Activated CD8-positive, alpha-beta memory T cell treated with anti-CD3 and anti-CD28 coated beads, Interleukin-2, amount 10 ng/mL, durations not matched to agents 7 days and 5 days (primary cell): ENCODE data around the gene ST3GAL4. TPM values are rescaled to one million over a fixed set of nuclear protein-coding genes. Genes with fewer than 3 reads are reported as not detected.
"Not testable (repeated sequence)": the region's sequence is repeated elsewhere in the genome, so short reads cannot be mapped to it uniquely, and the experiment has no call there.

Experiments used
- ATAC-seq: fragments of 150-1000 bp; cut with Tn5 transposase; one replicate; pipeline ENCODE4 v1.10.0; 2021; ENCODE audit warnings: moderate library complexity
- CTCF ChIA-PET: fragments of 350-600 bp; sonication (Branson Sonifier 250); formaldehyde crosslinking; loops from one replicate; lab custom pipeline; 2021; ENCODE audit warnings: antibody characterized with exemption; lab: Charles Lee
- DNase-seq: peaks from one replicate; pipeline ENCODE4 v3.0.0-alpha.2; 2020
- H3K27ac Mint-ChIP-seq: one replicate; pipeline ENCODE4 v1.8.0; 2021; ENCODE audit warnings: mild to moderate bottlenecking, mixed read lengths
- H3K27me3 Mint-ChIP-seq: one replicate; pipeline ENCODE4 v1.8.0; 2021; ENCODE audit warnings: mixed read lengths
- H3K36me3 Mint-ChIP-seq: one replicate; pipeline ENCODE4 v1.8.0; 2021; ENCODE audit warnings: mild to moderate bottlenecking, mixed read lengths
- H3K4me1 Mint-ChIP-seq: one replicate; pipeline ENCODE4 v1.8.0; 2021; ENCODE audit warnings: mixed read lengths
- H3K4me3 Mint-ChIP-seq: one replicate; pipeline ENCODE4 v1.8.0; 2021; ENCODE audit warnings: mild to moderate bottlenecking, moderate library complexity, mixed read lengths
- H3K9me3 Mint-ChIP-seq: one replicate; pipeline ENCODE4 v1.8.0; 2022; ENCODE audit warnings: low read depth, mixed read lengths
- total RNA-seq, 2 experiments: library from RNA; stranded (reverse); gene quantifications; one replicate each; pipeline ENCODE4 v1.2.3, GENCODE V29; 2021

The ST3GAL4 gene
- total RNA-seq, 2 experiments from 2014 or later: 8.8 to 11.5 TPM

GRCh38 chr11:126354631-126355323 lies 709 bp upstream of the ST3GAL4 start:
- peaks cover 24% of the 10 kb centered on the region for H3K36me3 Mint-ChIP-seq
- ATAC-seq: peak; percentile 42
- H3K27ac Mint-ChIP-seq: peak overlapping the region; percentile 96

DNA sequence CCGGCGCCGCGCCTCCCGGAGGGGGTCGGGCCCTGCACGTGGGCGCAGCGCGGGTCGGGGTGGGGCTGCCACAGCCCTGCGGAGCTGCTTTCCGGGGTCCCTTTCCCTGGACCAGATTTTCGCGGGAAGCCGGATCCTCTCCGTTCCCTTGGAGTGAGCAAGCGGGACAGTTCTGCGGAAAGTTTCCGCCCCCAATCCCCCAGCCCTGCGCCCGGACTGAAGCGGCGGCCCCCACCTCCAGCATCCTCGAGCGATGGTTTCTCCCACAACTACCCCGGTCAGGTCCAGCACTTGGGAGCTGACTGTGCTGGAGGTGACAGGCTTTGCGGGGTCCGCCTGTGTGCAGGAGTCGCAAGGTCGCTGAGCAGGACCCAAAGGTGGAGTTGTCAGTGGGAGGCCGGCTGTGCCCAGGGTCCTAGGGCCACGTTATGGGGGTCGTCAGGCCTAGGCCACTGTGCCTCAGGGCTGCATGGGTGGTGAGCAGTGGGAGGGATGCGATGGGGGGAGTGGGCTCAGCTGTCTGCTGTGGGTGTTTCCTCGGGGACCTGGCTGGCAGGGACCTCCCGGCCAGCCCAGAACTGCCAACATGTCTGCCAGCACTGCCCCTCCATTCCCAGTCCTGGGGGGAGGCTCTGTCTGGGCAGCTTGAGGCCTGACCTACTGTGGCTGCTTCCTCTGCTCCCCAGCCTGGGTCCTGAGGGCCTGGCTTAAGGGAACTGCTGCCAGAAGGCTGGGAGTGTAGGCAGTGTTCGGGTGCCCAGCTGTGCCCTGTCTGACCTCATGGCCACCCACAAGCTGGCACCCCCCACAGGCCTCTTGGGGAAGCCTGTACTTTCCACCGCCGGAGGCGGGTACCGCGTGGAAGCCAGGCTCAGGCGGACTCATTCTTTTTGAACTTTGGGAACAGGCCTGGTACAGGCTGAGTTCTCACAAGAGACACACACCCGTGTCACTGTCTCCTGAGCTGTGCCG lies 726 bp downstream of the ST3GAL4 start:
- Mint-ChIP-seq H3K36me3 (peaks cover 15% of the 10 kb centered on the region), H3K4me3 (peak overlapping the region; percentile 69), H3K27me3 (no peaks in the 10 kb centered on the region), H3K27ac (peak overlapping the region; percentile 68), H3K4me1 (peaks cover 46% of the 10 kb centered on the region), H3K9me3 (no peaks in the 10 kb centered on the region)
- peak; percentile 50 for DNase-seq
- CTCF ChIA-PET: interaction anchor here (1.1 to 3.7 kb wide), 4 partner anchors 27 to 124 kb away, joined by 4 to 14 read pairs (median 8); no protein-coding TSS in a partner anchor
- peak; percentile 20 for ATAC-seq

More at GRCh38 chr11:126354631-126355323, 709 bp upstream of the ST3GAL4 start:
- CTCF ChIA-PET: interaction anchor here (1.7 to 3.7 kb wide), 3 partner anchors 36 to 126 kb away, joined by 3 to 14 read pairs (median 9); partner anchors contain the start of gene DCPS
- H3K9me3 Mint-ChIP-seq: no peaks in the 10 kb centered on the region
- peak; percentile 46 for DNase-seq
- peak overlapping the region; percentile 97 for H3K4me3 Mint-ChIP-seq
- H3K4me1 Mint-ChIP-seq: peaks cover 53% of the 10 kb centered on the region
- H3K27me3 Mint-ChIP-seq: no peaks in the 10 kb centered on the region

DNA sequence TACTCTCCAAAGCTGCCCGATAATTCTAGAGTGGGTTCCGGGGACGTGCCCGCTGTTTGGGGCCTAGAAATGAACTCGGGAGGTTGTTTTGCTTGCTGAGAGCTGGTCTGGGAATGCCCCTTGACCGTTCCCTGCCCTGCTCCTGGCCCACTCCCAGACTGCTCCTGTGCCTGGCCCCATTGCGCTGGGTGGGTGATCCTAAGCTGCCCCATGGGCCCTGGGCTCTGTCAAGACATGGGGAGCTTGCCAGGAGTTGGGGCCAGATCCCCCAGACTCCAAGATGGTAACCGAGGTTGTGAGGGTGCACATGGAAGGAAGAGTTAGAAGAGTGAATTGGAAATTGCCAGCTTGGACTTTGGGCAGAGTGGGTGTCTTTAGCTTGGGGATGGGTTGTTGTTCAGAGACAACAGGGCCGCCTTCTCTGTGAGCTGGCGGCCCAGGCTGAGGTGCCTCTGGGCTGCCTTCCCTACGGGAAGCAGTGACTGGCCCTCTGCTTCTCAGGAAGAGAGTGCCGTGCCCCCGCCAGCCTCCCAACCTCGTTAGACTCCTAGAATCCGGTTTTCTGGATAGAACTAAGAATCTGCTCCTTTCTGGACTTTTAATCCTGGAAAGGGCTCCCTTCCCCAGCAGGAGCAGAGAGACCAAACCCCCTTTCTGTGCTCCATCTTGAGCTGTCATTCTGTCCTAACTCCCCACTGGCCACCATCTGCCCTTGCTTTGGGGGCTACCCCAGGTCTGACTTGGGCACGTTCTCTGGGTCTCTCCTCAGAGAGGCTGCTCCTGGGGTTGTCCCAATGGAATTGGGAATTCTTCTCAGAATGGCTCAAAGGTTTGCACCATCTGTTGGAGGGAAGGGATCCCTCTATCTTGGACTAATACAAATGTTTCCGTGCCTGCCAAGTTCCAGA lies 1.8 kb downstream of the ST3GAL4 start:
- ATAC-seq (no peak), DNase-seq (no peak)
- Mint-ChIP-seq H3K27ac (no peak overlapping the region), H3K9me3 (no peaks in the 10 kb centered on the region), H3K4me3 (no peak overlapping the region), H3K36me3 (peaks cover 15% of the 10 kb centered on the region), H3K4me1 (peaks cover 37% of the 10 kb centered on the region), H3K27me3 (no peaks in the 10 kb centered on the region)
- CTCF ChIA-PET: interaction anchor here (1.1 to 2.8 kb wide), 4 partner anchors 28 to 123 kb away, joined by 3 to 9 read pairs (median 6); no protein-coding TSS in a partner anchor

DNA sequence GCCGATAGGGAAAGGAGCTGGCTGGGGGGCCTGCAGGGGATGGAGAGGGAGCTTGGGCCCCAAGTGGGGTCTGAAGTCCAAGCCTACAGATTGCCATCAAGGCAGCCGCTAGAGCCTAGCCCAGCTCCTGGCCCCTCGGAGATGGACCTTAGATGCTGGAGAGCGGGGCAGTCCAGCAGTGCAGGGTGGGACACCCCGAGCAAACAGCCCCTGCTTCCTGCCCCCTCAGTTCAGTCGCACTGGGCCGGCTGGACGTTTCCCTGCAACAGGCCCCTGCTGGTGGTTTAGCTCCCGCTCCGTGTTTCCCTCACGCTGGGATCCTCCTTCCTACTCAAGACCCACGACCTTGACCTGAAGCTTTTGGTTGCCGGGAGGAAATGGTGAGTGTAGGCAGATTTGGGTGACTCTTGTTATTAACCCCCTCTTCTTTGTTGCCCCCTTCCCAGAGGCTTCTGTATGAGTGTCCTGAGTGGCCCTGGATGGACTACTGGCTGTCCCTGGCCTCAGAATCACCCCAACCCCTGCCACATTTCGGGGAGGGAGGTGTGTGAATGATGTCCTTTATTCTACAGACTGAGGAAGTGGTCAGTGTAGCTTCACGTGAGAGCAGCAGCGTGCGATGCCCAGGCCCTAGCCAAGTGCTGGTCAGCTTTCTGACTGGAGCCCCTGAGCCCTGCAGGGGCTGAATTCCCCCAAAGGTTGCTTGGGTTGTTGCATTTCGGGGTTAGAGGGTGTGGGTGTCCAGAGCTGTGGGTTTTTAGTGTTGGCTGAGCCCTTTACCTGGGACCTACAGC lies 2.7 kb downstream of the ST3GAL4 start:
- no peak for ATAC-seq
- H3K27me3 Mint-ChIP-seq: no peaks in the 10 kb centered on the region
- H3K4me1 Mint-ChIP-seq: peaks cover 29% of the 10 kb centered on the region
- DNase-seq: no peak
- H3K27ac Mint-ChIP-seq: no peak overlapping the region
- no peaks in the 10 kb centered on the region for H3K9me3 Mint-ChIP-seq
- CTCF ChIA-PET: interaction anchor here (1.3 to 2.8 kb wide), 2 partner anchors 48 to 67 kb away, joined by 3 to 9 read pairs; no protein-coding TSS in a partner anchor
- H3K36me3 Mint-ChIP-seq: peaks cover 11% of the 10 kb centered on the region
- no peak overlapping the region for H3K4me3 Mint-ChIP-seq

DNA sequence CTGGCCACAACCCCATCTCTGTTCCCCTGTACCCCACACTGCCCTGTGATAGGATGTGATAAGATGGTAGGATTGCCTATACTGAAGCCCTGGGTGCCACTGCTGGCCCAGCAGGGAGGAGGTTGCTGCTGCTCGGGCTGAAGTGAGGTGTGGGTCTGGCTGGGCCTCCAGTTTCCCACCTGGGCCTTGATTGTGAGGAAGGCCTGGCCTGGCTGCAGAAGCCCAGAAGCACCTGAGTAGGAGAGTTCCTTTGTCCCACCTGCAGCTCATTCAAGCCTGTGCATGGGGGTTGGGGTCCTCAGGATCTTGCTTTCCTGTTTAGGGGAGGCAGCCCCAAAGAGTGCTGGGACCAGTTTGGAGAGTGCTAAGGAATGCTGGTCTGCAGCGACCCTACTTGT lies 3.3 kb downstream of the ST3GAL4 start:
- no peaks in the 10 kb centered on the region for H3K9me3 Mint-ChIP-seq
- peaks cover 23% of the 10 kb centered on the region for H3K4me1 Mint-ChIP-seq
- H3K36me3 Mint-ChIP-seq: peaks cover 6% of the 10 kb centered on the region
- CTCF ChIA-PET: no interaction called here
- H3K27ac Mint-ChIP-seq: no peak overlapping the region
- no peaks in the 10 kb centered on the region for H3K27me3 Mint-ChIP-seq
- DNase-seq (no peak), ATAC-seq (no peak)
- no peak overlapping the region for H3K4me3 Mint-ChIP-seq

GRCh38 chr11:126359431-126360048 lies 4.1 kb downstream of the ST3GAL4 start:
- CTCF ChIA-PET: no interaction called here
- Mint-ChIP-seq H3K36me3 (peaks cover 1% of the 10 kb centered on the region), H3K9me3 (no peaks in the 10 kb centered on the region), H3K4me1 (peaks cover 17% of the 10 kb centered on the region), H3K4me3 (no peak overlapping the region), H3K27ac (no peak overlapping the region), H3K27me3 (no peaks in the 10 kb centered on the region)
- ATAC-seq (no peak), DNase-seq (no peak)

DNA sequence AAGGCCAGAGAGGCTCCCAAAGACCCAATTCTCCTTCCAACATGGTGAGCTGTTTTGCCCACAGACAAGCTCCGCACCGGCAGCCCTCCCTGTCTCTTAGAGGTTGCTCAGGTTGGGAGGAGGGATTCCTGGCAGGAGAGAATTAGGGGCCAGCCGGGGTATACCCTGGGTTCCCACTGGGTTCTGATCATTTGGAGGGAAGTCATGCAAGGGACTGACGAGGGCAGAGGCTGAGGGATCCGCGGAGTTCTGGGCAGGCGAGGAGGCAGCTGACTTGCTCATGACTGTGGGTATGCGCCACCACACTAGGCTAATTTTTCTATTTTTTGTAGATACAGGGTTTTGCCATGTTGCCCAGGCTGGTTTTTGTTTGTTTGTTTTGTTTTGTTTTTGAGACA lies 4.6 kb downstream of the ST3GAL4 start:
- peaks cover 15% of the 10 kb centered on the region for H3K4me1 Mint-ChIP-seq
- DNase-seq (no peak), ATAC-seq (no peak)
- no peaks in the 10 kb centered on the region for H3K36me3 Mint-ChIP-seq
- H3K4me3 Mint-ChIP-seq: no peak overlapping the region
- CTCF ChIA-PET: interaction anchor here (0.9 kb wide), 1 partner anchor 50 kb away, joined by 4 read pairs; no protein-coding TSS in a partner anchor
- H3K27ac Mint-ChIP-seq: no peak overlapping the region
- H3K9me3 Mint-ChIP-seq: no peaks in the 10 kb centered on the region
- no peaks in the 10 kb centered on the region for H3K27me3 Mint-ChIP-seq

- DNase-seq (no peak), ATAC-seq (no peak)
- H3K27me3 Mint-ChIP-seq: no peaks in the 10 kb centered on the region
- H3K4me1 Mint-ChIP-seq: peaks cover 11% of the 10 kb centered on the region
- CTCF ChIA-PET: no interaction called here
- H3K9me3 Mint-ChIP-seq: no peaks in the 10 kb centered on the region
- no peak overlapping the region for H3K27ac Mint-ChIP-seq
- H3K36me3 Mint-ChIP-seq: no peaks in the 10 kb centered on the region
- no peak overlapping the region for H3K4me3 Mint-ChIP-seq
These were observed 5.9 kb downstream of the ST3GAL4 start for GRCh38 chr11:126361400-126361799.

DNA sequence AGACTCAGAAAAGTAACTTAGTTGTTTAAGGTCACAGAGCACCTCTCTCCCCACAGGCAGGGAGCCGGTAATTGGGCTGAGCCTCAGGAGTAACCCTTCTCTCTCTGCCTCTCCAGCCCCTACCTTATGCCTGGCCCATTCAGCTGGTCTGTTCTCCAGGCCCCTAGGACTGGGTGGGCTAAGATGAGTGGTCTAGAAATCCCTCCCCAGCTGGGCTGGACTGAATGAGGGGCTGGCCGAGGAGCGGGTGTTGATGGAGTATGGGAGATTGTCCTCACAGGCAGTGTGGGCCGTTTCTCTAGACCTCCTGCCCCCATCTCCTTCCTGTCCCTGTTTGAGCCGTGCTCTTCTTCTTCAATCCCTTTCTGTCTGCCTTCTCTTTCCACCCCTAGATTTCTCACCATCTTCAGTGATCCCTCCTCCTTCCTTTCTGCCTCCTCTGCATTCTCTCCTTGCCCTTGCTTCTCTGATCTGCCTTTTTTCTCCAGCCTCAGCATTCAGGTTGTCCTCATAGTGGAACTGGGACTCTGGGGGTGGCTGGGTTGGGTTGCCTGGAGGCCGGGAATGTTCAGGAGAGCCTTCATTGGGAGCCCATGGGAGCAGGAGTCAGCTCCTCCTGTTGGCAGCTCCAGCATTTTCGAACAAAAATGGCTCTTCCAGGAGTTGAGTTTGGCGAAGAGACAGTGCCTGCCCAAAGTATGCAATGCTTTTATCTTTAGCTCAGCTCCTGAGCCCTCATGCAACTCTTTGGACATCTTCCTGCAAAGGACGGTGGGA lies 7.6 kb downstream of the ST3GAL4 start:
- no peak for ATAC-seq
- DNase-seq: no peak
- no peaks in the 10 kb centered on the region for H3K9me3 Mint-ChIP-seq
- no peak overlapping the region for H3K4me3 Mint-ChIP-seq
- no peaks in the 10 kb centered on the region for H3K27me3 Mint-ChIP-seq
- peaks cover 3% of the 10 kb centered on the region for H3K4me1 Mint-ChIP-seq
- CTCF ChIA-PET: no interaction called here
- no peak overlapping the region for H3K27ac Mint-ChIP-seq
- H3K36me3 Mint-ChIP-seq: no peaks in the 10 kb centered on the region

- ATAC-seq: no peak
- no peaks in the 10 kb centered on the region for H3K9me3 Mint-ChIP-seq
- H3K4me1 Mint-ChIP-seq: no peaks in the 10 kb centered on the region
- no peak overlapping the region for H3K27ac Mint-ChIP-seq
- no peak overlapping the region for H3K4me3 Mint-ChIP-seq
- no peaks in the 10 kb centered on the region for H3K36me3 Mint-ChIP-seq
- DNase-seq: no peak
- no peaks in the 10 kb centered on the region for H3K27me3 Mint-ChIP-seq
- CTCF ChIA-PET: no interaction called here
These were observed 8.3 kb downstream of the ST3GAL4 start for GRCh38 chr11:126363706-126364248.

GRCh38 chr11:126364735-126365134 lies 9.2 kb downstream of the ST3GAL4 start:
- DNase-seq, H3K4me3 Mint-ChIP-seq, H3K4me1 Mint-ChIP-seq, CTCF ChIA-PET, H3K27me3 Mint-ChIP-seq, ATAC-seq, H3K27ac Mint-ChIP-seq, H3K36me3 Mint-ChIP-seq, H3K9me3 Mint-ChIP-seq: not testable (repeated sequence)
